HUES6 (cell line): ENCODE measurements around the gene ARMC3.
"Not testable (repeated sequence)": the region's sequence is repeated elsewhere in the genome, so short reads cannot be mapped to it uniquely, and the experiment has no call there.

ENCODE experiments used
- H3K27ac ChIP-seq: 2 replicates; pipeline ENCODE4 v1.7.0; 2013; ENCODE audit warnings: low read depth, mild to moderate bottlenecking, low read length, inconsistent platforms
- H3K27me3 ChIP-seq: 2 replicates; pipeline ENCODE4 v1.6.1; 2013; ENCODE audit warnings: low read length; ENCODE audit not compliant: control insufficient read depth, insufficient read depth
- H3K36me3 ChIP-seq: 2 replicates; pipeline ENCODE4 v1.6.1; 2013; ENCODE audit warnings: low read length; ENCODE audit not compliant: control insufficient read depth, insufficient read depth
- H3K4me1 ChIP-seq: 2 replicates; pipeline ENCODE4 v1.6.1; 2013; ENCODE audit warnings: low read length; ENCODE audit not compliant: control insufficient read depth, insufficient read depth
- H3K4me3 ChIP-seq: 2 replicates; pipeline ENCODE4 v1.5.1; 2013; ENCODE audit warnings: low read depth, low read length
- H3K9ac ChIP-seq: one replicate; pipeline ENCODE4 v1.6.1; 2013; ENCODE audit warnings: mild to moderate bottlenecking, low read length
- H3K9me3 ChIP-seq: 2 replicates; pipeline ENCODE4 v1.6.1; 2013; ENCODE audit warnings: low read depth, low read length; ENCODE audit not compliant: control insufficient read depth, insufficient read depth

ARMC3 gene

DNA sequence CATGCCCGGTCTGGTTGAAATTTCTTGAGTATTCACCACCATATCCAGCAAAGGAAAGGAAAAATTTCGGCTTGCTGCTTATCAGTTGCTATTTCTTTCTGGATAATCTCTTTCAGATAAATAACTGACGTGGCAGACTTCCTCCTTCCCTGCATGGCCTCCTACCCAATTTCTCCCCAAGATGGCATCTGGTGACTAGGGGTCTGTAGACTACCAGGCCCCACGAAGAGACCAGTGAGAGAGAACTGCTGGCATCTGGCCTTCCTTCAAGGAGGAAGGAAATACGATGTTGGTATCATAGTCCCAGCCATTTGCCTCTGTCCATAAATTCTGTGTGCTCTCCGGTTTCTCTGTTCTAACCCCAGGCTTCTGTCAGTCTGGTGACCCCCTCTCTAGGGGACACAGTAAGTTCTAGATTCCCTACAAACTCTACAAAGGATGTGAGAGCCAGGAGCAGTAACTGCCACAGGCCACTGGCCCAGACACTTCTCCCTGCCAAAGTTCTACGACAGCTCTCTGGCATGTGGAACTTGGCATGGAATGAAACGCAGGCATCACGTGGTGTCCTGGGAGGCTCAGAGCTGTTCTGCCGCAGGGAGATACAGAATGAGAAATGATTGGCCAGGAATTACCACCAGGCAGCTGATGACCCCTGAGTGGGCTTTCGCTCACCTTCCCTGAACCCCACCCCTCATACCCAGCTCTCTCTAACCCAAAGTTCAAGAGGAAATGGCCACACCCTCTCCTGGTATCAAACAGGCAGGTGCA lies 137.5 kb downstream of the ARMC3 start:
- Histone ChIP-seq H3K27ac (no peak overlapping the region), H3K9me3 (no peaks in the 10 kb centered on the region), H3K9ac (no peak overlapping the region), H3K36me3 (no peaks in the 10 kb centered on the region), H3K27me3 (no peaks in the 10 kb centered on the region), H3K4me3 (no peak overlapping the region), H3K4me1 (peaks cover 24% of the 10 kb centered on the region)

DNA sequence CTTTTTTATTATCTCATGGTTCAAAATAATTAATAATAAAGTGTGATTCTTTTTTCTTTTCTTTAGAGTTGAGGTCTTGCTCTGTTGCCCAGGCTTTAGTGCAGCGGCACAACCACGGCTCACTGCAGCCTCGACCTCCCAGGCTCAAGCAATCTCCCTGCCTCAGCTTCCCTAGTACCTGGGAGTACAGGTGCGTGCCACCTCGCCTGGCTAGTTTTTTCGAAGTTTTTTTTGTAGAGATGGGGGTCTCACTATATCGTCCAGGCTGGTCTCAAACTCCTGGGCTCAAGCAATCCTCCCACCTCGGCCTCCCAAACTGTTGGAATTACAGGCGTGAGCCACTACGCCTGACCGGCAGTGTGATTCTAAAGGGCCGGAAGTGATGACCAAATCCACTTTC lies 139.5 kb downstream of the ARMC3 start:
- Histone ChIP-seq H3K36me3 (no peaks in the 10 kb centered on the region), H3K4me1 (peaks cover 11% of the 10 kb centered on the region), H3K4me3 (no peak overlapping the region), H3K27me3 (no peaks in the 10 kb centered on the region), H3K9me3 (no peaks in the 10 kb centered on the region), H3K9ac (no peak overlapping the region), H3K27ac (no peak overlapping the region)

DNA sequence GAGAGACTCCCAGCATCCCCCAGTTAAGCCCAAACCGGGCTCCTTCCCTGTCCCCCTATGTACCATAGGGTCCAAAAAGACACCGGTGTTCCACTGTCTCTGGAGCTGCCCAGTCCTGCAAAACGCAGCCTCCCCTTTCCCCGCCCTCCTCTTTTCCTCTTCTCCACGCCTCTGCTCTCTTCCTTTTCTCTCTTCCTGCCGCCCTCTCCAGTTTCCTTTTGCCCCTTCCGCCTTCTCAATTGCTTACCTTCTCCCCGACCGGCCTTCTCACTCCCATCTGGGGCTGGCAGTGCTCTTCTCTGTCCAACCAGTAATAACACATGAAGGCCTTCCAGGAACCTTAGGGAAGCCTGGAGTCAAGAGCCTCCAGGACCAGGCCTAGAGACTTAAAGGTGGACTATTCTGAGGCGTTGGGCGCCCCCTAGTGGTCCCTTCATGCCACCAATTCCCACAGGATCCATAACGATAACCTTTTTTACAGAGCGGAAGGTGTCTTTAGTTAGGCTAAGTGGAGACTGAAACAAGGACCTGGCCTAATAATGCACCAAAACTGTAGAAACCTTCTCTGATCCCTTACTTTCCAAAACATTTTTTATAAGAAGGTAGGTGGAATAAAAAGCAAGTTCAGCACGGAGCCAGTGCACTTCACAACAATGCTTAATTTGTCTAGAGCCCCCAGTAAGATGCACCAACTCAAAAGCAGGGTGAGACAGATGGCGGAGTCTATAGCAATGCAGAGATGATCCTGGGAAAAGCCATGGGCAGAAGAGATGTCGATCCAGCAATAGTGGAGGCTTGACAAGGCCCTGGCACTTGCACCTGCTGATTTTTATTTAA lies 140.3 kb downstream of the ARMC3 start:
- H3K4me1 ChIP-seq = peaks cover 7% of the 10 kb centered on the region
- no peak overlapping the region for H3K27ac ChIP-seq
- H3K4me3 ChIP-seq = no peak overlapping the region
- H3K36me3 ChIP-seq = no peaks in the 10 kb centered on the region
- H3K9me3 ChIP-seq = no peaks in the 10 kb centered on the region
- H3K27me3 ChIP-seq = no peaks in the 10 kb centered on the region
- H3K9ac ChIP-seq = no peak overlapping the region

DNA sequence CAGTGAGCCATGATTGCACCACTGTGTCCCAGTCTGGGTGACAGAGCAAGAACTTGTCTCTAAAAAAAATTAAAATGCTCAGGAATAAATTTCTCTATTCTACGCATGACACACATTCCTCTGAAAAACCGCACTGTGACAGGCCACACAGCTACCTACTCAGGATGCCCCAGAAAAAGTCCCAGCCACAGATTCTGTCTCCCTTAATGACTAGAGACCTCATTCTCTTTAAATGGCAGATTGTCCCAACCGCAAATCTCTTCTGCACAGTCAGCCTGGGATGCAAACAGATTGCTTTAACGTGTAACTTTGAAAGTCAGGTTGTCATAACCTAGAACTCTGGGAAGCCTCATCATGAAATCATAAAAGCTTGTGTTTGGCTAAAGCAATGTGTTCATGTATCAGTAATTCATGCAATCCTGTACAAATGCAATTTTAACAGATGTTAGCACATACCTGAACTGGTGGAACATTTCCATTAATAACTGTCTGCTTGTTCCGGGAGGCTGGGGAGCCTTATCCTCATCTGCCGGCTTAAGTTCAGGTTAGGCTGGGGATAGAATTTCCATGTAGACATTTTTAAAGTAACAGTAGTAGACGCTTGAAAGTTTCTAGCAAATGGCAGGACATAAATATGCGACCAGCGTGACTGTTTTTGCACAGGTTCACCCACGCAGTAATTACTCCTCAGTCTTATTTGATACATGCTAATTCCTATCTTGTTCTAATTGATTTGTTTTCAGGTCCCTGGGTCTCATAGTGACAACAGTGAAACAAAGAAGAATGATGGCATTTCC lies 141.4 kb downstream of the ARMC3 start:
- no peak overlapping the region for H3K9ac ChIP-seq

DNA sequence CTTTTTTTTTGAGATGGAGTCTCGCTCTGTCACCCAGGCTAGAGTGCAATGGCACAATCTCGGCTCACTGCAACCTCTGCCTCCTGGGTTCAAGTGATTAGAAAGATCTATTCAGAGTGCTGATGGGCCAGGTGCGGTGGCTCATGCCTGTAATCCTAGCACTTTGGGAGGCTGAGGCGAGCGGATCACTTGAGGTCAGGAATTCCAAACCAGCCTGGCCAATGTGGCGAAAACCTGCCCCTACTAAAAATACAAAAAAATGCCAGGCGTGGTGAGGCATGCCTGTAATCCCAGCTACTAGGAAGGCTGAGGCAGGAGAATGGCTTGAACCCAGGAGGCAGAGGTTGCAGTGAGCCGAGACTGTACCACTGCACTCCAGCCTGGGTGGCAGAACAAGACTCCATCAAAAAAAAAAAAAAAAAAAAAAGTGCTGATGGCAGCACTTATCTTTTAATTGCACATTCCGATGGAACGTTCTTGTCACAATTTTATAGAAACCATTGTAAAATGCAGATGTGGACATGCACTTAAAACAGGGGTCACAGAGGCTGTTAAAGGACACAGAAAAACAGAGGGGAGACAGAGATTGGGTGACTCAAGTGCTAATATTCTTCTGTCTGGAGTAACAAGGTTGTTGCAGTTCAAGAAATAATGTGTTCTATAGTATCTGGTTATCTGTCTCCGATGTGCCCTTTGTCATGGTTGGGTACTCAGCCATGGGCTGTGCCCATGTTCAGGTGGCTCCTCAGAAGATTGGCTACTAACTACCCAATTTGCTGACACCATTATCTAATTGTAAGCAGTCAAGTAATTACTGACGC lies 142.4 kb downstream of the ARMC3 start:
- H3K27me3 ChIP-seq, H3K4me3 ChIP-seq, H3K9me3 ChIP-seq, H3K36me3 ChIP-seq, H3K9ac ChIP-seq, H3K4me1 ChIP-seq, H3K27ac ChIP-seq: not testable (repeated sequence)

More for the DNA sequence above, 141.4 kb downstream of the ARMC3 start:
- Histone ChIP-seq H3K27ac (no peak overlapping the region), H3K9me3 (no peaks in the 10 kb centered on the region), H3K4me3 (no peak overlapping the region), H3K27me3 (no peaks in the 10 kb centered on the region), H3K36me3 (no peaks in the 10 kb centered on the region), H3K4me1 (no peaks in the 10 kb centered on the region)

DNA sequence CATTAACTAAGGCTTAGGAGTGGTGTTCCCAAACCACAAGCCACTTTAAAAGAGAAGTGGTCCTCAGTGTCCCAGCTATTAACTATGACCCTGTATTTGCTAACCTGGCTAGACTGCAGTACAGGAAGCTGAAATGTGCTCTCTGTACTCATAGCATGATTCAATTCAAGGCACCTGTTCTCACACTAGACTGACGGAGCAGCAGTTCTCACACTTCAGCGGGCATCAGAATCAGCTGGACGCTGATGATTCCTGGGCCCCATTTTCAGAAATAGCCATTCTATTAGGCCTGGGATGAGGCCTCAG lies 143.0 kb downstream of the ARMC3 start:
- Histone ChIP-seq H3K36me3 (no peaks in the 10 kb centered on the region), H3K4me3 (no peak overlapping the region), H3K9ac (no peak overlapping the region), H3K27ac (no peak overlapping the region), H3K27me3 (no peaks in the 10 kb centered on the region), H3K4me1 (no peaks in the 10 kb centered on the region), H3K9me3 (no peaks in the 10 kb centered on the region)

DNA sequence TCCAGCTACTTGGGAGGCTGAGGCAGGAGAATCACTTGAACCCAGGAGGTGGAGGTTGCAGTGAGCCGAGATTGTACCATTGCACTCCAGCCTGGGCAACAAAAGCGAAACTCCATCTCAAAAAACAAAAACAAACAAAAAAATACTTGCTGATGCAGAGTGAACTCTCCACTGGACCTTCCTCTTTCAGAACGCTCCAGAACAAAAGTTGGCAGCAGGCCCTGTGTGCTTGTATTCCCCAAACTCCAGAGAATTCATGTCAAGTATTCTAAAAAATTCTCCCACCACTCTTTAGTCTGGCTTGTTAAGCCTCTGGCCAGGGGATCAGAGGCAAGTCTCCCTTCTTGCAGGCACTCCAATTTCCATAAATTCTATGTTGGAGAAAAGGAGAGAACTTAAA lies 144.7 kb downstream of the ARMC3 start:
- not testable (repeated sequence) for H3K27ac ChIP-seq, H3K9me3 ChIP-seq, H3K4me3 ChIP-seq, H3K36me3 ChIP-seq, H3K4me1 ChIP-seq, H3K27me3 ChIP-seq, H3K9ac ChIP-seq

DNA sequence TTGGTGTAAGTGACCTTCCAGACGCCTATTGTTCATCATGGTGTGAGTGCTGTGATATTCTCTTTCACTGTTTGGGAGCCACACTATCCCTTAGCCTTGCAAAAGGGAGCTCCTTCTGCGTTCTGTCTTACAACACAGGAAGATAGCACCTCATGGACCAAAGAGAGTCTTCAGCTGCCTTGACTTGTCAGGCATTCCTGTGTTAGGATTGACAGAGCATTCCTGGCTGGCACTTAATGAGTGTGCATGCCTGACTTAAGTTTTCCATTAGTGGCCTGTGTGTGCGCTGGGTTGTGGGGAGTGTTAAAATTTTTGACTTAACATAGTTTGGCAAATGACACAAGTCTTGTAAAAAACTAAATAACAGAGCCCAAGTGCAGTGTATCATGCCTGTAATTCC lies 145.7 kb downstream of the ARMC3 start:
- no peaks in the 10 kb centered on the region for H3K4me1 ChIP-seq
- H3K4me3 ChIP-seq = no peak overlapping the region
- H3K36me3 ChIP-seq = no peaks in the 10 kb centered on the region
- H3K9ac ChIP-seq = no peak overlapping the region
- H3K9me3 ChIP-seq = no peaks in the 10 kb centered on the region
- no peaks in the 10 kb centered on the region for H3K27me3 ChIP-seq
- H3K27ac ChIP-seq = no peak overlapping the region

DNA sequence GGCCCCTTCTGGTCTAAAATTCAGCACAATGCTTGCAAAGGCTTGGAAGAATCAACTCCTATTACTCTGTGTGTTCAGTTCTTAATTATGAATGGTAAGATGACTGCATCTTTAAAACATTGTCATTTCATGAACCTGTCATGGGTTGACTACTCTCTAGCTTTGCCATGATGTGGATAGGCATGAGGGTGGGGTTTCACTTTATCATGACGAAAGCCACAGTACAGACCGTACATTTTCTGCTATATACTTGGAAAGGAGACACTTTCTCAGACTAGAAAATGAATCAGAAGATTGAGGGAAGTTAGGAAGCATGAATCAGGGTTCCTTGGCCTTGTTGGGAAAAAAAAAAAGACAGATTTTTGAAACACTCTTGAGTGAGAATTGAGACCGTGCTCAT lies 147.8 kb downstream of the ARMC3 start:
- Histone ChIP-seq H3K36me3 (no peaks in the 10 kb centered on the region), H3K9ac (no peak overlapping the region), H3K9me3 (no peaks in the 10 kb centered on the region), H3K27me3 (no peaks in the 10 kb centered on the region), H3K4me1 (peaks cover 7% of the 10 kb centered on the region; the same call in 1 of the 2 replicates), H3K4me3 (no peak overlapping the region), H3K27ac (no peak overlapping the region)

DNA sequence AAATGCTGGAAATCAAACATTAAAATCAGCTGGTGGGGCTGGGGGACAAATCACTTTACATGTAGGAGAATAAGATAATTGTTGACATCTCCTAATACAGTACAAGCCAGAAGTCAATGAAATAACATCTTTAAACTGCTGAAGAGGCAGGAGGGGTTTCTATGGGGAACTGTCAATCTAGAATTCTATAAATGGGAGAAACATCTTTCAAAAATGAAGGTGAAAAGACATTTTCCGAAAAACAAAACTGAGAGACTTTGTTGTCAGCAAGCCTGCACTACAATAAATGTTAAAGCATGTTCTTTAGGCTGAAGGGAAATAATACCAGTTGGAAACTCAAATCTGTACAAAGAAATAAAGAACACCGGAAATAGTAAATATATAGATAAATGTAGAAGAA lies 150.3 kb downstream of the ARMC3 start:
- H3K9ac ChIP-seq = no peak overlapping the region
- no peaks in the 10 kb centered on the region for H3K27me3 ChIP-seq
- H3K27ac ChIP-seq = no peak overlapping the region
- no peak overlapping the region for H3K4me3 ChIP-seq
- no peaks in the 10 kb centered on the region for H3K36me3 ChIP-seq
- no peaks in the 10 kb centered on the region for H3K9me3 ChIP-seq
- H3K4me1 ChIP-seq = peaks cover 7% of the 10 kb centered on the region; the same call in 1 of the 2 replicates
